ENCODE measurements around the gene ZNF423.

- TF ChIP-seq CTCF (conservative IDR thresholded peaks at IDR 0.05 in 1 of 2, IDR thresholded peaks at IDR 0.05 in 1 of 2; ENCODE audit: extremely low read depth in 1 of 2, insufficient read depth in 1 of 2, low read depth in 1 of 2, low read length in 2 of 2) (no peak), EZH2 (IDR thresholded peaks at IDR 0.05; ENCODE audit: borderline replicate concordance, low read length) (no peak)
These were observed 256.6 kb downstream of the ZNF423 start for GRCh38 chr16:49599281-49599680.
